ENCODE data around the gene GABRG3. TPM values are rescaled to one million over a fixed set of nuclear protein-coding genes. Genes with fewer than 3 reads are reported as not detected.

GABRG3 gene
- total and polyA plus RNA-seq, 2 of the 4 experiments (the other 2 are of a cell fraction), result not detected

DNA sequence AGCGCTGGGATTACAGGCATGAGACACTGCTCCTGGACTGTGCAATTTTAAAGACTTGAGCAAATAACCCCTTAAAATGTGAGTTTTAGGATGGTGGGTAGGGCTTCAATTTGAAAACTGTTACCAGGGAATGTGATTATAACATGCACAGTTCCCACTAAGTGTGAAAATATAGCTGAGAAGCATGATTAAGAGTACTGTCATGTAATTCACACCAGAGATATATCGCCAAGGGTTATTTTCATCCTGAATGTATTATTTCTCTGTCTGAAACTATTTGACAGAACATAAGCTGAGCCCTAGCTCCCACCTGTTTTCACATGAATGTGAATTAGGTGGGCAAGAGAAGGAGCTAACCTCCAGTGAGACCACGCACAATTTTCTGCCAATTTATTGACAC is 457.2 kb downstream of the GABRG3 start:
- no peaks in the 10 kb centered on the region for H3K79me1 ChIP-seq (ENCODE audit: low read depth in 1 of 2, low read length in 2 of 2)
- no peak overlapping the region for H2BK15ac ChIP-seq (ENCODE audit: low read depth, low read length)
- in situ Hi-C loops (cut with MboI; ENCODE audit: low sequenced_read_pairs) (no loop called here), dilution Hi-C loops (cut with HindIII; ENCODE audit: low sequenced_read_pairs, unreplicated experiment) (no loop called here), intact Hi-C loops (cut with micrococcal nuclease) (no loop called here)
- ChIA-PET CTCF (no interaction called here), POLR2A (ENCODE audit: unreplicated experiment) (no interaction called here)
- H2BK20ac ChIP-seq (ENCODE audit: low read depth, low read length), result no peak overlapping the region
- no peak overlapping the region for H3K27ac ChIP-seq (ENCODE audit: insufficient read depth, low read length)
- H2BK5ac ChIP-seq (ENCODE audit: low read depth, low read length, poor library complexity, severe bottlenecking), result no peak overlapping the region
- no peaks in the 10 kb centered on the region for H3K4me1 ChIP-seq (ENCODE audit: control insufficient read depth, insufficient read depth, low read length)
- no peaks in the 10 kb centered on the region for H3K36me3 ChIP-seq (ENCODE audit: control insufficient read depth, insufficient read depth, low read length)
- no peak overlapping the region for H4K91ac ChIP-seq (ENCODE audit: insufficient read depth, low read depth, low read length)
- no peak overlapping the region for H3K4ac ChIP-seq (ENCODE audit: low read depth, low read length)
- H3K14ac ChIP-seq (replicated peaks; ENCODE audit: low read depth, low read length), result no peak overlapping the region
- no peak overlapping the region for H4K8ac ChIP-seq (ENCODE audit: low read depth in 2 of 2, low read length in 2 of 2)
- WGBS, 2 experiments (ENCODE audit: extremely low coverage in 2 of 2, insufficient read length in 1 of 2), result no CpG with 5 or more reads among the region's 3 CpGs
- no peak overlapping the region for H4K5ac ChIP-seq (ENCODE audit: low read depth, low read length)
- no peak overlapping the region for H3K9ac ChIP-seq (ENCODE audit: low read depth, low read length)
- no peak overlapping the region for H2AK5ac ChIP-seq (ENCODE audit: low read depth, low read length)
- H2BK120ac ChIP-seq (ENCODE audit: low read depth, low read length), result no peak overlapping the region
- no peak overlapping the region for H3K18ac ChIP-seq (ENCODE audit: low read depth, low read length)
- peaks cover 4% of the 10 kb centered on the region for H3K9me3 ChIP-seq (ENCODE audit: control insufficient read depth, insufficient read depth, low read length)
- H3K27me3 ChIP-seq (ENCODE audit: control insufficient read depth, insufficient read depth, low read length), result no peaks in the 10 kb centered on the region
- no peaks in the 10 kb centered on the region for H4K20me1 ChIP-seq (ENCODE audit: insufficient read depth, low read length)
- H2AK9ac ChIP-seq (replicated peaks; ENCODE audit: low read depth, low read length, poor library complexity), result no peak overlapping the region
- H3K23ac ChIP-seq (ENCODE audit: low read depth, low read length), result no peak overlapping the region
- no peak overlapping the region for H3K56ac ChIP-seq (ENCODE audit: extremely low read depth, insufficient read depth, low read length)
- H3K4me3 ChIP-seq (ENCODE audit: insufficient read depth, low read depth, low read length), result no peak overlapping the region
- no TSS peak for BruUV-seq (replicated peaks)
- TF ChIP-seq CEBPB (IDR thresholded peaks at IDR 0.05; ENCODE audit: low read depth, low read length) (no peak), MAZ (IDR thresholded peaks at IDR 0.05; ENCODE audit: borderline replicate concordance, low read depth, low read length) (no peak), CHD1 (IDR thresholded peaks at IDR 0.05; ENCODE audit: low read depth, low read length) (no peak), POLR2A (IDR thresholded peaks at IDR 0.05; ENCODE audit: low read depth, low read length) (no peak), FOS (IDR thresholded peaks at IDR 0.05; ENCODE audit: low read depth, low read length) (no peak), BHLHE40 (IDR thresholded peaks at IDR 0.05; ENCODE audit: low read depth, low read length) (no peak), MXI1 (IDR thresholded peaks at IDR 0.05; ENCODE audit: borderline replicate concordance, low read depth, low read length) (no peak), RAD21 (IDR thresholded peaks at IDR 0.05; ENCODE audit: low read length) (no peak), NFE2L2 (IDR thresholded peaks at IDR 0.05; ENCODE audit: low read depth, low read length) (no peak), RFX5 (IDR thresholded peaks at IDR 0.05; ENCODE audit: low read depth, low read length) (no peak)
- TF ChIP-seq, protein P1, sequence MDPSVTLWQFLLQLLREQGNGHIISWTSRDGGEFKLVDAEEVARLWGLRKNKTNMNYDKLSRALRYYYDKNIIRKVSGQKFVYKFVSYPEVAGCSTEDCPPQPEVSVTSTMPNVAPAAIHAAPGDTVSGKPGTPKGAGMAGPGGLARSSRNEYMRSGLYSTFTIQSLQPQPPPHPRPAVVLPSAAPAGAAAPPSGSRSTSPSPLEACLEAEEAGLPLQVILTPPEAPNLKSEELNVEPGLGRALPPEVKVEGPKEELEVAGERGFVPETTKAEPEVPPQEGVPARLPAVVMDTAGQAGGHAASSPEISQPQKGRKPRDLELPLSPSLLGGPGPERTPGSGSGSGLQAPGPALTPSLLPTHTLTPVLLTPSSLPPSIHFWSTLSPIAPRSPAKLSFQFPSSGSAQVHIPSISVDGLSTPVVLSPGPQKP (IDR thresholded peaks at IDR 0.05; ENCODE audit: borderline replicate concordance, low read depth, low read length), result no peak
- TF ChIP-seq, protein P2, sequence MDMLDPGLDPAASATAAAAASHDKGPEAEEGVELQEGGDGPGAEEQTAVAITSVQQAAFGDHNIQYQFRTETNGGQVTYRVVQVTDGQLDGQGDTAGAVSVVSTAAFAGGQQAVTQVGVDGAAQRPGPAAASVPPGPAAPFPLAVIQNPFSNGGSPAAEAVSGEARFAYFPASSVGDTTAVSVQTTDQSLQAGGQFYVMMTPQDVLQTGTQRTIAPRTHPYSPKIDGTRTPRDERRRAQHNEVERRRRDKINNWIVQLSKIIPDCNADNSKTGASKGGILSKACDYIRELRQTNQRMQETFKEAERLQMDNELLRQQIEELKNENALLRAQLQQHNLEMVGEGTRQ (IDR thresholded peaks at IDR 0.05; ENCODE audit: low read depth, low read length), result no peak
- TF ChIP-seq, protein P3, sequence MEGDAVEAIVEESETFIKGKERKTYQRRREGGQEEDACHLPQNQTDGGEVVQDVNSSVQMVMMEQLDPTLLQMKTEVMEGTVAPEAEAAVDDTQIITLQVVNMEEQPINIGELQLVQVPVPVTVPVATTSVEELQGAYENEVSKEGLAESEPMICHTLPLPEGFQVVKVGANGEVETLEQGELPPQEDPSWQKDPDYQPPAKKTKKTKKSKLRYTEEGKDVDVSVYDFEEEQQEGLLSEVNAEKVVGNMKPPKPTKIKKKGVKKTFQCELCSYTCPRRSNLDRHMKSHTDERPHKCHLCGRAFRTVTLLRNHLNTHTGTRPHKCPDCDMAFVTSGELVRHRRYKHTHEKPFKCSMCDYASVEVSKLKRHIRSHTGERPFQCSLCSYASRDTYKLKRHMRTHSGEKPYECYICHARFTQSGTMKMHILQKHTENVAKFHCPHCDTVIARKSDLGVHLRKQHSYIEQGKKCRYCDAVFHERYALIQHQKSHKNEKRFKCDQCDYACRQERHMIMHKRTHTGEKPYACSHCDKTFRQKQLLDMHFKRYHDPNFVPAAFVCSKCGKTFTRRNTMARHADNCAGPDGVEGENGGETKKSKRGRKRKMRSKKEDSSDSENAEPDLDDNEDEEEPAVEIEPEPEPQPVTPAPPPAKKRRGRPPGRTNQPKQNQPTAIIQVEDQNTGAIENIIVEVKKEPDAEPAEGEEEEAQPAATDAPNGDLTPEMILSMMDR (conservative IDR thresholded peaks at IDR 0.05; ENCODE audit: low read depth, low read length), result no peak
- ATAC-seq (ENCODE audit: low read depth) (no peak), DNase-seq (no peak)
- no peak overlapping the region for H2AFZ ChIP-seq (replicated peaks; ENCODE audit: low read length, poor library complexity)
- no peak overlapping the region for H3K4me2 ChIP-seq (ENCODE audit: low read depth, low read length)
- no peaks in the 10 kb centered on the region for H3K9me1 ChIP-seq (ENCODE audit: insufficient read depth, low read length)

Data from IMR-90 (cell line).